ENCODE measurements around the gene THAP6.

Gene THAP6

GRCh38 chr4:75555294-75556164 lies 41.3 kb downstream of the THAP6 start, which contains the start of gene ODAPH:
Gene ODAPH (plus strand): TSS chr4:75556066. CDS start chr4:75556083, 17 bp downstream.
- Histone ChIP-seq H3K79me2 (no peaks in the 10 kb centered on the region), H3K36me3 (ENCODE audit: control insufficient read depth, insufficient read depth, low read length) (no peaks in the 10 kb centered on the region), H3K27me3 (ENCODE audit: control insufficient read depth, insufficient read depth, low read length) (no peaks in the 10 kb centered on the region), H3K4me3 (ENCODE audit: low read depth, low read length) (no peak within 1 kb of the TSS), H3K27ac (no peak within 1 kb of the TSS), H3K4me1 (no peaks in the 10 kb centered on the region), H2AFZ (peak within 1 kb of the TSS; percentile 42), H3K9ac (no peak within 1 kb of the TSS), H3K9me3 (ENCODE audit: control insufficient read depth, low read length) (no peaks in the 10 kb centered on the region), H3K4me2 (ENCODE audit: low read length) (no peak within 1 kb of the TSS)
- TF ChIP-seq CTCF (IDR thresholded peaks at IDR 0.05) = no peak

- Histone ChIP-seq H3K4me3 (ENCODE audit: low read depth, low read length) (no peak overlapping the region), H3K79me2 (no peaks in the 10 kb centered on the region), H2AFZ (no peak overlapping the region), H3K9me3 (ENCODE audit: control insufficient read depth, low read length) (no peaks in the 10 kb centered on the region), H3K27ac (no peak overlapping the region), H3K4me2 (ENCODE audit: low read length) (no peak overlapping the region), H3K9ac (no peak overlapping the region), H3K27me3 (ENCODE audit: control insufficient read depth, insufficient read depth, low read length) (no peaks in the 10 kb centered on the region), H3K36me3 (ENCODE audit: control insufficient read depth, insufficient read depth, low read length) (no peaks in the 10 kb centered on the region), H3K4me1 (no peaks in the 10 kb centered on the region)
- TF ChIP-seq CTCF (IDR thresholded peaks at IDR 0.05) = no peak
Observed at GRCh38 chr4:75557696-75558095, 43.4 kb downstream of the THAP6 start.

- no peak overlapping the region for H3K9ac ChIP-seq
- H3K4me1 ChIP-seq = no peaks in the 10 kb centered on the region
- TF ChIP-seq CTCF (IDR thresholded peaks at IDR 0.05) = no peak
- H3K4me3 ChIP-seq (ENCODE audit: low read depth, low read length) = no peak overlapping the region
- no peaks in the 10 kb centered on the region for H3K79me2 ChIP-seq
- H3K9me3 ChIP-seq (ENCODE audit: control insufficient read depth, low read length) = no peaks in the 10 kb centered on the region
- H3K27me3 ChIP-seq (ENCODE audit: control insufficient read depth, insufficient read depth, low read length) = no peaks in the 10 kb centered on the region
- no peaks in the 10 kb centered on the region for H3K36me3 ChIP-seq (ENCODE audit: control insufficient read depth, insufficient read depth, low read length)
- H2AFZ ChIP-seq = peak overlapping the region; percentile 28
- H3K4me2 ChIP-seq (ENCODE audit: low read length) = no peak overlapping the region
- H3K27ac ChIP-seq = no peak overlapping the region
Observed at GRCh38 chr4:75561789-75562188, 47.5 kb downstream of the THAP6 start.

- Histone ChIP-seq H3K9ac (no peak overlapping the region), H3K27me3 (ENCODE audit: control insufficient read depth, insufficient read depth, low read length) (no peaks in the 10 kb centered on the region), H2AFZ (no peak overlapping the region), H3K27ac (no peak overlapping the region), H3K4me3 (ENCODE audit: low read depth, low read length) (no peak overlapping the region), H3K4me1 (no peaks in the 10 kb centered on the region), H3K9me3 (ENCODE audit: control insufficient read depth, low read length) (no peaks in the 10 kb centered on the region), H3K79me2 (no peaks in the 10 kb centered on the region), H3K4me2 (ENCODE audit: low read length) (no peak overlapping the region), H3K36me3 (ENCODE audit: control insufficient read depth, insufficient read depth, low read length) (no peaks in the 10 kb centered on the region)
- TF ChIP-seq CTCF (IDR thresholded peaks at IDR 0.05) = no peak
Observed at GRCh38 chr4:75564023-75564422, 49.8 kb downstream of the THAP6 start.

- Histone ChIP-seq H3K9me3 (ENCODE audit: control insufficient read depth, low read length) (no peaks in the 10 kb centered on the region), H3K4me2 (ENCODE audit: low read length) (no peak overlapping the region), H3K27me3 (ENCODE audit: control insufficient read depth, insufficient read depth, low read length) (no peaks in the 10 kb centered on the region), H2AFZ (no peak overlapping the region), H3K36me3 (ENCODE audit: control insufficient read depth, insufficient read depth, low read length) (no peaks in the 10 kb centered on the region), H3K79me2 (no peaks in the 10 kb centered on the region), H3K27ac (no peak overlapping the region), H3K4me3 (ENCODE audit: low read depth, low read length) (no peak overlapping the region), H3K4me1 (no peaks in the 10 kb centered on the region), H3K9ac (no peak overlapping the region)
- no peak for TF ChIP-seq CTCF (IDR thresholded peaks at IDR 0.05)
Observed at GRCh38 chr4:75565481-75565880, 51.2 kb downstream of the THAP6 start.
